ENCODE results near the gene MAP3K14.

The MAP3K14 gene

DNA sequence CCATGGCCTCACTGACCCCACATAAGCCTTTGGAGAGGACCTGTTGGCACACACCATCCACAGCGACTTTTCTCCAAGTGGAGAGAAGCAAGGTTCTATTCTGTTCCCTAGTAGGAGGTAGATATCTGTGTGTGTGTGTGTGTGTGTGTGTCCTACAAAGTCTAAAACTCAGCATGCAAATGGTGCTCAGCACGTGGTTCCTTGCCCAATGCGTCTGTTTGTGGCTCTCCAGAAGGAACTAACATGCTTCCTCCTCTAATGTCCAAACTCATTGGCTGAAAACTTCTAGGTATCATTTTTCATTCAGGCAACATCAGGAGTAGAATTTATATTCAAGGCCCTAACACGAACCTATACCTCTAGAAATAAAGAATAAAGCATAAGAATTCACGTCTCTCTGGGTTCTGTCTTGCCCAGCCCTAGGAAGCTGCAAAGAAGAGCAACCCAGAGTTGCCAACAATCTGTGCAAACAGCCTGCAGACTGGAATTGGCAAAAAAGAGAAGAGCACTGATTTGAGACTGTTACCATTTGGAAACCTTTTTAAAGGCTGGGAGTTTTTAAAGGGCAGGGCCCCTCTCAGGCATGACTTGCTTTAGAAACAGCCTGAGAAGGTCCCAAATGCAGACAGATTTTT is 25.5 kb downstream of the MAP3K14 start:
- Histone ChIP-seq H3K27ac (ENCODE audit: low read depth, low read length) (no peak overlapping the region), H4K20me1 (ENCODE audit: control insufficient read depth, insufficient read depth, low read depth, low read length) (no peaks in the 10 kb centered on the region), H3K79me2 (ENCODE audit: control insufficient read depth, low read length) (peaks cover 31% of the 10 kb centered on the region), H3K4me3 (ENCODE audit: low read length) (no peak overlapping the region), H3K9me2 (replicated peaks; ENCODE audit: control insufficient read depth, low read length) (no peaks in the 10 kb centered on the region), H3K9me3 (ENCODE audit: control insufficient read depth, insufficient read depth, low read length) (no peaks in the 10 kb centered on the region), H3K4me1 (ENCODE audit: control insufficient read depth, low read length) (peaks cover 29% of the 10 kb centered on the region), H3F3A (ENCODE audit: control insufficient read depth, insufficient read depth) (no peaks in the 10 kb centered on the region), H3K4me2 (ENCODE audit: low read length) (0 out of 2 replicates have a peak overlapping the region, but pooled peaks have one; percentile 14), H3K27me3 (ENCODE audit: control insufficient read depth, low read length) (no peaks in the 10 kb centered on the region), H3K36me3 (ENCODE audit: control insufficient read depth, low read length) (peaks cover 30% of the 10 kb centered on the region)
- TF ChIP-seq, protein P1, sequence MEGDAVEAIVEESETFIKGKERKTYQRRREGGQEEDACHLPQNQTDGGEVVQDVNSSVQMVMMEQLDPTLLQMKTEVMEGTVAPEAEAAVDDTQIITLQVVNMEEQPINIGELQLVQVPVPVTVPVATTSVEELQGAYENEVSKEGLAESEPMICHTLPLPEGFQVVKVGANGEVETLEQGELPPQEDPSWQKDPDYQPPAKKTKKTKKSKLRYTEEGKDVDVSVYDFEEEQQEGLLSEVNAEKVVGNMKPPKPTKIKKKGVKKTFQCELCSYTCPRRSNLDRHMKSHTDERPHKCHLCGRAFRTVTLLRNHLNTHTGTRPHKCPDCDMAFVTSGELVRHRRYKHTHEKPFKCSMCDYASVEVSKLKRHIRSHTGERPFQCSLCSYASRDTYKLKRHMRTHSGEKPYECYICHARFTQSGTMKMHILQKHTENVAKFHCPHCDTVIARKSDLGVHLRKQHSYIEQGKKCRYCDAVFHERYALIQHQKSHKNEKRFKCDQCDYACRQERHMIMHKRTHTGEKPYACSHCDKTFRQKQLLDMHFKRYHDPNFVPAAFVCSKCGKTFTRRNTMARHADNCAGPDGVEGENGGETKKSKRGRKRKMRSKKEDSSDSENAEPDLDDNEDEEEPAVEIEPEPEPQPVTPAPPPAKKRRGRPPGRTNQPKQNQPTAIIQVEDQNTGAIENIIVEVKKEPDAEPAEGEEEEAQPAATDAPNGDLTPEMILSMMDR (IDR thresholded peaks at IDR 0.05; ENCODE audit: low read depth, low read length, poor library complexity, severe bottlenecking) = no peak
- TF ChIP-seq EZH2phosphoT487 (IDR thresholded peaks at IDR 0.05; ENCODE audit: borderline replicate concordance, low read length) = no peak

DNA sequence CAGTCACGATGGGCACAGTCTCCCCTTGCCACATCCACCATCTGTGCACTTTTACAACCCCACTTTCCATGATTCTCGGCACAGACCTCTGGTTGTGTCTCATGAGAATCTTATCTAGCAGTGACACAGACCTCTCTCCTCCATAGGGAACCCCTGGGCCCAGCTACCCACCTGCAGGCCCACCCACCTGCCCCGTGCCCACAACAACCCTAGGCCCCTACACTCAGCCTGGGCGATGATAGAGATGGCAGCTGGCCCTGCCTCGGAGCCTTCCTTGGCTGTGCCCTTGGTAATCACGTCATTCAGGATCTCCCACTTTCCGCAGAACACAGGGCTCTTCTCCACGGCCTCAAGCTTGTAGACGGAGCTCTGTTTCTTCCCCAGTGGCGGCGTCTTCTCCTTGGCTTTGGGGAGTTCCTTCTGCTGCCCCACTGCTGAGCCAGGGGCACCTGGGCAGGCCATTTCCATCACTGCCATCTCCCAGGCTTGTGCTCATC is 26.5 kb downstream of the MAP3K14 start:
- H3K4me1 ChIP-seq (ENCODE audit: control insufficient read depth, low read length) = peaks cover 21% of the 10 kb centered on the region
- no peaks in the 10 kb centered on the region for H3F3A ChIP-seq (ENCODE audit: control insufficient read depth, insufficient read depth)
- no peaks in the 10 kb centered on the region for H3K9me2 ChIP-seq (replicated peaks; ENCODE audit: control insufficient read depth, low read length)
- no peaks in the 10 kb centered on the region for H3K9me3 ChIP-seq (ENCODE audit: control insufficient read depth, insufficient read depth, low read length)
- no peak overlapping the region for H3K4me3 ChIP-seq (ENCODE audit: low read length)
- TF ChIP-seq, protein P1 (IDR thresholded peaks at IDR 0.05; ENCODE audit: low read depth, low read length, poor library complexity, severe bottlenecking) = no peak
- TF ChIP-seq EZH2phosphoT487 (IDR thresholded peaks at IDR 0.05; ENCODE audit: borderline replicate concordance, low read length) = no peak
- H3K27me3 ChIP-seq (ENCODE audit: control insufficient read depth, low read length) = no peaks in the 10 kb centered on the region
- no peak overlapping the region for H3K4me2 ChIP-seq (ENCODE audit: low read length)
- no peak overlapping the region for H3K27ac ChIP-seq (ENCODE audit: low read depth, low read length)
- no peaks in the 10 kb centered on the region for H4K20me1 ChIP-seq (ENCODE audit: control insufficient read depth, insufficient read depth, low read depth, low read length)
- H3K79me2 ChIP-seq (ENCODE audit: control insufficient read depth, low read length) = peaks cover 26% of the 10 kb centered on the region
- peaks cover 31% of the 10 kb centered on the region for H3K36me3 ChIP-seq (ENCODE audit: control insufficient read depth, low read length)

DNA sequence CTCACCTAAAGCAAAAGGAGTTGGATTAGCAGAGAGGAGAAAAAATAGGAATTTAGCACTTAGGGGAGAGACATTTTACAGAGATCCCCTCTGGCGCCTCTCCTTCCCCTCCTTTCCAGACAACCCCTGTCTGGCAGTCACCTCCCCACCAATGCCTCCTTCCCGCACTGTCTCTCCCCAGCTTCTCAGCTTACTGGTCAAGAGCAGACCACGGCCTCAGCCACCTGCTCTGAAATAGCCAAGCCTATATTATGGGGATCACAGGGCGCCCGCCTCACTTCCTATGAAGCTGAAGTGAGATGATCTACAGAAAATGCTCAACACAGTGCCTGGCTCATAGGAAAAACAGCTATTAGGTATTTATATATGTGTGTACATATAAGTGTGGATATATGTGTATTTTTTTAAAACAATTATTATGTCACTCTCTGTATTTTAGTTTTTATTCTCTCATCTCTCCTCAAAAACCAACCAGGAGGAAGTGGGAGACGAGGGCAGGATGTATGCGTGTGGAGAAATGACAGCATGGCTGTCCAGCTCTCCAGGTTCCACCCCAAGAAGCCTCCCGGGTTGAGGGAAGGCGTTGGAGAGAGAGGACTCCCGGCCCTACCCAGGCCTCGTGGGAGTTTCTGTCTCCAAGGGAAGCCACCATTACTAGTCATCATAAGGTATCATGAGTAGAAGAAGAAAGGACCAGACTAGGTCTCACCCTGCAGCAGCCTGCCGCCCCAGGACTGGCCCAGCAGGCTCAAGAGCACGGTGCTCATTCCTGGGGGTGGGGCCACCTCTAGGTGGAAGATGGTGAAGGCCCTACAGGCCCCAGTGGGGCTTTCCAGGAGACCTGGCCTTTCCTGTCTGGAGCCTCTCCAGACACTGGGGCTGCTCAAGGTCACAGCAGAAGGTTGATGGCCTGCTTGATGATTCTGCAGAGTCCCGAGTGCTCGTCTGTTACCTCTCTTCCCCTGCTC is 27.2 kb downstream of the MAP3K14 start:
- TF ChIP-seq, protein P1 (IDR thresholded peaks at IDR 0.05; ENCODE audit: low read depth, low read length, poor library complexity, severe bottlenecking) = no peak
- TF ChIP-seq EZH2phosphoT487 (IDR thresholded peaks at IDR 0.05; ENCODE audit: borderline replicate concordance, low read length) = no peak
- H3K27me3 ChIP-seq (ENCODE audit: control insufficient read depth, low read length) = no peaks in the 10 kb centered on the region
- H3K9me3 ChIP-seq (ENCODE audit: control insufficient read depth, insufficient read depth, low read length) = no peaks in the 10 kb centered on the region
- peaks cover 21% of the 10 kb centered on the region for H3K4me1 ChIP-seq (ENCODE audit: control insufficient read depth, low read length)
- H3K4me2 ChIP-seq (ENCODE audit: low read length) = no peak overlapping the region
- H3K36me3 ChIP-seq (ENCODE audit: control insufficient read depth, low read length) = peaks cover 33% of the 10 kb centered on the region
- no peaks in the 10 kb centered on the region for H4K20me1 ChIP-seq (ENCODE audit: control insufficient read depth, insufficient read depth, low read depth, low read length)
- H3K9me2 ChIP-seq (replicated peaks; ENCODE audit: control insufficient read depth, low read length) = no peaks in the 10 kb centered on the region
- no peak overlapping the region for H3K27ac ChIP-seq (ENCODE audit: low read depth, low read length)
- no peaks in the 10 kb centered on the region for H3F3A ChIP-seq (ENCODE audit: control insufficient read depth, insufficient read depth)
- peaks cover 18% of the 10 kb centered on the region for H3K79me2 ChIP-seq (ENCODE audit: control insufficient read depth, low read length)
- H3K4me3 ChIP-seq (ENCODE audit: low read length) = no peak overlapping the region

Measured in DOHH2 (cell line).